Breast epithelium (tissue), 4 donors: ENCODE results near the gene C1GALT1. TPM values are rescaled to one million over a fixed set of nuclear protein-coding genes. Genes with fewer than 3 reads are reported as not detected.
"Not testable (repeated sequence)": the region's sequence is repeated elsewhere in the genome, so short reads cannot be mapped to it uniquely, and the experiment has no call there.

Experiments used
- DNase-seq, 2 donors: peaks; one replicate each; pipeline ENCODE4 v3.0.0-alpha.2; 2019; ENCODE audit warnings: low spot score in 2 of 2
- H3K27ac ChIP-seq, 2 donors: fragments of 200-600 bp; sonication (generic) in 1 of 2; one replicate each; pipeline ENCODE4 v1.5.1; 2016 to 2019; ENCODE audit warnings: mild to moderate bottlenecking in 1 of 2
- H3K27me3 ChIP-seq, 2 donors: fragments of 200-600 bp; sonication (generic) in 1 of 2; one replicate each; pipeline versions ENCODE4 v1.5.1 to v1.6.0; 2017 to 2019; ENCODE audit warnings: control low read depth in 1 of 2, mild to moderate bottlenecking in 1 of 2
- H3K36me3 ChIP-seq: fragments of 200-600 bp; one replicate; pipeline ENCODE4 v1.5.1; 2019
- H3K4me1 ChIP-seq, 2 donors: fragments of 200-600 bp; sonication (generic); one replicate each; pipeline ENCODE4 v1.5.1; 2016 to 2019; ENCODE audit warnings: control low read depth in 1 of 2
- H3K4me3 ChIP-seq, 3 donors: fragments of 200-600 bp; sonication (generic); 1 replicate in 2 of 3; 2 replicates in 1 of 3; pipeline ENCODE4 v1.5.1; 2016 to 2019; ENCODE audit warnings: mild to moderate bottlenecking in 3 of 3, moderate library complexity in 2 of 3
- H3K9me3 ChIP-seq, 2 donors: fragments of 200-600 bp; sonication (generic) in 1 of 2; one replicate each; pipeline ENCODE4 v1.5.1; 2016 to 2019; ENCODE audit warnings: control low read depth in 1 of 2
- POLR2A ChIP-seq: fragments of 450-650 bp; IDR thresholded peaks from one replicate; pipeline ENCODE4 v1.6.1; 2016; ENCODE audit warnings: antibody characterized with exemption, mild to moderate bottlenecking, moderate library complexity
- POLR2AphosphoS5 ChIP-seq, 3 donors: sonication (generic); formaldehyde crosslinking; IDR thresholded peaks; one replicate each; pipeline ENCODE4 v1.6.1; 2017; ENCODE audit warnings: antibody characterized with exemption in 3 of 3
- intact Hi-C: fragments of 100-400 bp; cut with DNase I; formaldehyde crosslinking; loops from one replicate; pipeline ENCODE4 v1.15.1; 2023; ENCODE audit warnings: low total_unique reads
- total RNA-seq, 3 donors: library from RNA; depleted of rRNA; stranded (reverse); fragments of >200 nt; gene quantifications; one replicate each; pipeline ENCODE4 v1.1.0, GENCODE V29; 2016
- TF ChIP-seq, protein P1 (sequence below), 3 donors: fragments of 450-650 bp; IDR thresholded peaks; one replicate each; pipeline ENCODE4 v1.5.1; 2016 to 2017; ENCODE audit warnings: antibody characterized with exemption in 3 of 3, mild to moderate bottlenecking in 3 of 3, moderate library complexity in 3 of 3

The C1GALT1 gene
- total RNA-seq, 3 donors from 2014 or later = 30.8 to 35.5 (median 34.7) TPM

DNA sequence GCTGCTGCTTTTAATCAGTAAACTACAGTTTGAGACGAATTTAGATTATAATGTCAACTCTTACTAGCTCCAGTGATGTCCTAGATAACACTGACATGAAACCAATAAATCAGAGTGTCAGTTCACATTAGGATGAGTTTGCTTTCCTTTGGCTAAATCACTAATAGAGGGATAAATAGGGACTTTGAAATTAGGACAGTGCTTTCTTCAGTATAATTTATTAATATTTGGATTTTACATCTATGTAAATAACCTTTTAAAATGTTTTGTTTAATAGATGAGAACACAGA lies 55.6 kb downstream of the C1GALT1 start:
- H3K4me3 ChIP-seq = no peak overlapping the region
- TF ChIP-seq POLR2A = no peak
- no peak for TF ChIP-seq POLR2AphosphoS5 (IDR thresholded peaks at IDR 0.05)
- TF ChIP-seq, protein P1, sequence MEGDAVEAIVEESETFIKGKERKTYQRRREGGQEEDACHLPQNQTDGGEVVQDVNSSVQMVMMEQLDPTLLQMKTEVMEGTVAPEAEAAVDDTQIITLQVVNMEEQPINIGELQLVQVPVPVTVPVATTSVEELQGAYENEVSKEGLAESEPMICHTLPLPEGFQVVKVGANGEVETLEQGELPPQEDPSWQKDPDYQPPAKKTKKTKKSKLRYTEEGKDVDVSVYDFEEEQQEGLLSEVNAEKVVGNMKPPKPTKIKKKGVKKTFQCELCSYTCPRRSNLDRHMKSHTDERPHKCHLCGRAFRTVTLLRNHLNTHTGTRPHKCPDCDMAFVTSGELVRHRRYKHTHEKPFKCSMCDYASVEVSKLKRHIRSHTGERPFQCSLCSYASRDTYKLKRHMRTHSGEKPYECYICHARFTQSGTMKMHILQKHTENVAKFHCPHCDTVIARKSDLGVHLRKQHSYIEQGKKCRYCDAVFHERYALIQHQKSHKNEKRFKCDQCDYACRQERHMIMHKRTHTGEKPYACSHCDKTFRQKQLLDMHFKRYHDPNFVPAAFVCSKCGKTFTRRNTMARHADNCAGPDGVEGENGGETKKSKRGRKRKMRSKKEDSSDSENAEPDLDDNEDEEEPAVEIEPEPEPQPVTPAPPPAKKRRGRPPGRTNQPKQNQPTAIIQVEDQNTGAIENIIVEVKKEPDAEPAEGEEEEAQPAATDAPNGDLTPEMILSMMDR (IDR thresholded peaks at IDR 0.05) = no peak
- DNase-seq = no peak
- H3K27ac ChIP-seq = no peak overlapping the region
- no peaks in the 10 kb centered on the region for H3K4me1 ChIP-seq
- no peaks in the 10 kb centered on the region for H3K9me3 ChIP-seq
- no peaks in the 10 kb centered on the region for H3K36me3 ChIP-seq
- intact Hi-C loops = no loop called here
- no peaks in the 10 kb centered on the region for H3K27me3 ChIP-seq

DNA sequence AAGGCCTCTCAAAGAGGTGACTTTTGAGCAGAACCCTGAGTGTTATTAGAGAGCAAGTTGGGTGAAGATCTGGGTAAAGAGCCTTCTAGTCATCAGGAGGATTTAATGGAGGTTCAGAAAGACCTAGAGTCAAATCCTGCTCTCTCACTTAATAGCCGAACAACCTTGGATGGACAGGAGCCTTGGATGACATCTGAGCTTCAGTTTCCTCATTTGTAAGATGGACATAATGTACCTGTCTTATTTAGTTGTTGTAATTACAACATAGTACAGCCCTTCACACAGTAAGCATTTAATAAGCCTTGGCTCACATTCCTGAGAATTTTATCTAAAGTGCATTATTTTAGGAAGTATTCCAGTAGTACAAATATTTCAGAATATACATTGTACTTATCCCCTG lies 57.0 kb downstream of the C1GALT1 start:
- no peaks in the 10 kb centered on the region for H3K27me3 ChIP-seq
- no peak overlapping the region for H3K4me3 ChIP-seq
- H3K27ac ChIP-seq = no peak overlapping the region
- H3K36me3 ChIP-seq = no peaks in the 10 kb centered on the region
- H3K4me1 ChIP-seq = no peaks in the 10 kb centered on the region
- TF ChIP-seq, protein P1 (IDR thresholded peaks at IDR 0.05) = no peak
- no peak for TF ChIP-seq POLR2AphosphoS5 (IDR thresholded peaks at IDR 0.05)
- no peak for TF ChIP-seq POLR2A
- no peak for DNase-seq
- no peaks in the 10 kb centered on the region for H3K9me3 ChIP-seq
- intact Hi-C loops = no loop called here

DNA sequence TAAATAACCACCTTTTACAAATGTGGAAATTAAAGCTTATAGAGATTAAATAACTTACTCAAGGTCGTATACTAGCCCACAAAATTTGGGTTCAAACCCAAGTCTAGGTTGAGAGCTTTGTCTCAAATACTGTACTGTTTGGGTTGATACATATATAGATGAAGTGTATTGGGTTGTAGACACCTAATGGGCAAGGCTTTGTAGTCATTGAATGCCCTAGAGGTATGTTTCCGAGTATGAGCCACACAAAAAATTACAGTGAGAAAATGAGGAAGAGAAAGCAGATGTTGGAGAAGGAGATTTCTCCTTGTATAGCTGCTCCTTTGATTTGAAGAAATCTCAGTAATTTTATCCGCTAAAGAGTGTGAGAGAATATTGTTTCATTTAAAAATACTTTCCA lies 60.6 kb downstream of the C1GALT1 start:
- H3K4me1 ChIP-seq = no peaks in the 10 kb centered on the region
- no peak overlapping the region for H3K27ac ChIP-seq
- intact Hi-C loops = no loop called here
- no peak overlapping the region for H3K4me3 ChIP-seq
- DNase-seq = no peak
- no peaks in the 10 kb centered on the region for H3K27me3 ChIP-seq
- H3K9me3 ChIP-seq = no peaks in the 10 kb centered on the region
- no peaks in the 10 kb centered on the region for H3K36me3 ChIP-seq
- TF ChIP-seq, protein P1 (IDR thresholded peaks at IDR 0.05) = no peak
- TF ChIP-seq POLR2A = no peak
- no peak for TF ChIP-seq POLR2AphosphoS5 (IDR thresholded peaks at IDR 0.05)

DNA sequence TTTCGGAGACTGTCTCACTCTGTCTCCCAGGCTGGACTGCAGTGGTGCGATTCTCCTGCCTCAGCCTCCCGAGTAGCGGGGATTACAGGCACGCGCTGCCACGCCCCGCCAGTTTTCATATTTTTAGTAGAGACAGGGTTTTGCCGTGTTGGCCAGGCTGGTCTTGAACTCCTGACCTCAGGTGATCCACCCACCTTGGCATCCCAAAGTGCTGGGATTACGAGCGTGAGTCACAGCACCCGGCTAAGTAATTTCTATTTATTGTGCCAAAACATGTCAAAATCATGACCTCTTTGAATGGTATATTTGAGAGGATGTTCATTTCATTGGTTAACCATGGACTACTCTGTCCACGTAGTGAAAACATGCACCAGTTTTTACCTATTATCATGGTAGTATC lies 62.9 kb downstream of the C1GALT1 start:
- H3K4me1 ChIP-seq, H3K27ac ChIP-seq, H3K36me3 ChIP-seq, H3K9me3 ChIP-seq, DNase-seq, H3K4me3 ChIP-seq, intact Hi-C loops, H3K27me3 ChIP-seq: not testable (repeated sequence)

DNA sequence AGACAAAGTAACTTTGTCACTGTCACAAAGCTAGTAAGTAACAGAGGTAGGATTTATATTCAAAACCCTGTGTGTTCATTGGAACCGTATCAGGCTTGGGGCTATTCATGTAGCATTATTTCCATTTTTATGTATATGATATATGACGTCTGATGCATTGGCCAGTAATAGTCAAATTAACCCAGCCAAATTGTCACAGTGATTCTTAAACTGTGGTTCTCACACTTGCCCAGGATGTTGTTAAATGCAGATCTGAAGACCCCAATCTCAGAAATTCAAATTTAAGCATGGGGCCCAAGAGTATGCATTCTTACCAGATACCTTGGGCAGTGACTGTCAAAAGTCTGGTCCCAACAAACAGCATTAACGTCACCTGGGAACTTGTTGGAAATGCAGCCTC lies 63.9 kb downstream of the C1GALT1 start:
- intact Hi-C loops = no loop called here
- TF ChIP-seq POLR2AphosphoS5 (IDR thresholded peaks at IDR 0.05) = no peak
- TF ChIP-seq, protein P1 (IDR thresholded peaks at IDR 0.05) = no peak
- TF ChIP-seq POLR2A = no peak
- H3K4me1 ChIP-seq = no peaks in the 10 kb centered on the region
- no peaks in the 10 kb centered on the region for H3K9me3 ChIP-seq
- no peaks in the 10 kb centered on the region for H3K36me3 ChIP-seq
- DNase-seq = no peak
- H3K27ac ChIP-seq = no peak overlapping the region
- no peak overlapping the region for H3K4me3 ChIP-seq
- no peaks in the 10 kb centered on the region for H3K27me3 ChIP-seq

DNA sequence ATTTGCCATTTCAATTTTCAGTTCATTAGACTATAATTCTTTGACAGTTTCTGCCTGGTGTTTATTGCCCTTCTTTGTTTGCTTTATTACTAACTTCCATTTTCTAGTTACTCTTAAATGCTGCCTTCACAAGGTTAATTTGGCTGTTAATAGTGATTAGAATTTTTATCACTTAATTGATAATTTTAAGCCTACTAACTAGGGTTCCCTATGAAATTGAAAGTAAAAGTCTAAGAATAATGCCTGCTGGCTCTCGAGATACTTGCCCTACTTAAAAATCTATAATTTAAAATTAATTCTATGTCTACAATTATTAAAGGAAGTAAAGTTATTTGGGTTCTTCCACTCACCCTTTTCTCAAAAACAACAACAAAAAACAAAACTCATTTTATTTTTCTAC lies 65.3 kb downstream of the C1GALT1 start:
- Histone ChIP-seq H3K27ac (no peak overlapping the region), H3K4me3 (no peak overlapping the region), H3K36me3 (no peaks in the 10 kb centered on the region), H3K27me3 (no peaks in the 10 kb centered on the region), H3K4me1 (no peaks in the 10 kb centered on the region), H3K9me3 (no peaks in the 10 kb centered on the region)
- TF ChIP-seq, protein P1 (IDR thresholded peaks at IDR 0.05) = no peak
- TF ChIP-seq POLR2AphosphoS5 (IDR thresholded peaks at IDR 0.05) = no peak
- TF ChIP-seq POLR2A = no peak
- DNase-seq = no peak
- intact Hi-C loops = no loop called here
